Astrocyte of the spinal cord (primary cell): ENCODE results near the gene PMFBP1.
"Not testable (repeated sequence)": the region's sequence is repeated elsewhere in the genome, so short reads cannot be mapped to it uniquely, and the experiment has no call there.

Source experiments
- DNase-seq: peaks from one replicate; pipeline ENCODE4 v3.0.0; 2011; ENCODE audit warnings: low read depth, low spot score
- H3K4me3 ChIP-seq: 2 replicates; pipeline ENCODE4 v1.5.1; 2011; ENCODE audit warnings: low read depth, mild to moderate bottlenecking, low read length, moderate library complexity
- CTCF ChIP-seq: IDR thresholded peaks from 2 replicates; pipeline ENCODE4 v1.5.1; 2012; ENCODE audit warnings: low read depth, mild to moderate bottlenecking, low read length, inconsistent platforms
- in situ Hi-C: cut with HindIII; loops from 2 replicates; pipeline ENCODE4 v1.10.0; 2017; ENCODE audit warnings: low sequenced_read_pairs

The PMFBP1 gene

DNA sequence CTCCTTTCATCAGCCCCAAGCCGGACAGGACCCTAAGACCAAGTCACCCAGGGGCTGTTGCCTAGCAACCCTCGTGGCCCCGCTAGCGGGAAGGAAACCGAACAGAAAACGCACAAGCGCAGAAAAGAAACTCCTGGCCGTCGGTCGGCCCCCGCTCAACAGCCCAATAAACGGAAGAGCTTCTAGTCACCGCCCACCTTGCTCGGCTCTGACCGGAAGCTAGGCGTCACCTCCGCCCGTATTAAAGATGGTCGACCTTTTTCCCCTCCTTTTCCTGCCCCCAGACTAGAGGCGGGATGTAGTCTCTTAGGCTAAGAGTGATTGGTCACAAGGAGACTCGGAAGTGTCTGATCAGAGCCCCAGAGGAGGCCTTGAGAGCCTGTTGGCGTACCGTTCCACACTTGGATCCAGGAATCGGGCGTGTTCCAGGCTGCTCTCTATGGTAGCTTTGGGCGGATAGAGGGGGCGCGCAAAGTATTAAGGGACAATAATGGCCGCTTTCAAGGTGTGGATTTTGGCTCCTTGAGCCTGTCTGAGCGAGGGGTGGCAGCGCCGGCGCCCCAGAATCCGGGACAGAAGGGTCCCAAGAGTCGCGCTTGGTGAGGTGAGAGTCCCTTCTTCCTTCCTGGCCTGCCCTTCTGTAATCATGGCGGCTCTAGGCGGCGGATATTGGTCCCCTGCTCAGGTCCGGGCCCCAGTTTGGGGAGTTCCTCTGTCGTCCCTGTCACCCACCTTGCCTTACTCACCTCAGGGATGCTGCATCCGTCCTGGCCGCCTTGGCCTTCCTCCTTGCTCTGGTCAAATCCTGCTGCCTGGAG, 78.3 kb downstream of the PMFBP1 start, which contains the start of the genes DHX38 and TXNL4B:
Gene DHX38, plus strand, starts transcription at position 400 of the 818 bp plus-strand sequence. CDS start 2,311 bp downstream, outside the sequence.
Gene TXNL4B, minus strand, starts transcription at position 173 of the 818 bp plus-strand sequence. CDS start 2,871 bp downstream, outside the sequence.
- H3K4me3 ChIP-seq, result peak within 1 kb of the TSS; percentile 99
- TF ChIP-seq CTCF, result no peak
- in situ Hi-C loops, result no loop called here
- DNase-seq, result peak; percentile 99

GRCh38 chr16:72092832-72093447, 79.0 kb downstream of the PMFBP1 start:
- peak; percentile 68 for DNase-seq
- in situ Hi-C loops, result no loop called here
- peak overlapping the region; percentile 99 for H3K4me3 ChIP-seq
- no peak for TF ChIP-seq CTCF

DNA sequence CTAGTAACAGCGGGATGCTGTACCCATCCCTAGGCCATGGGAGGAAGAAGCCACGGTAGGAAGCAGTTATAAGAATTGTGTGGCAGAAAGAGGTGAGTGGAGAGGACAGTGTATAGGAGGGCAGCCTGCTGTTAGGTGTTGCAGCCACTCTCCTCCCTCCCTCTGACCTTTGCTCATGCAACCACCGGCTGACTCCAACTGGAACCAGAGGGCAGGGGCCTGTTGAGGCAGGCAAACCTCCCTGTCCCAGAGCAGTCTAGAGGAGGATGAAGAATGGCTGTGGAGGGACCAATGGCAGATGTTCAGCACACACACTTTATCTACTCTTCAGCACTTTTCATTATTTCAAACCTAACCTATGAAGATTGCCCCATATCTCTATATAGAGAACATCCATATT, 80.7 kb downstream of the PMFBP1 start:
- no peak overlapping the region for H3K4me3 ChIP-seq
- no peak for TF ChIP-seq CTCF
- in situ Hi-C loops, result no loop called here

DNA sequence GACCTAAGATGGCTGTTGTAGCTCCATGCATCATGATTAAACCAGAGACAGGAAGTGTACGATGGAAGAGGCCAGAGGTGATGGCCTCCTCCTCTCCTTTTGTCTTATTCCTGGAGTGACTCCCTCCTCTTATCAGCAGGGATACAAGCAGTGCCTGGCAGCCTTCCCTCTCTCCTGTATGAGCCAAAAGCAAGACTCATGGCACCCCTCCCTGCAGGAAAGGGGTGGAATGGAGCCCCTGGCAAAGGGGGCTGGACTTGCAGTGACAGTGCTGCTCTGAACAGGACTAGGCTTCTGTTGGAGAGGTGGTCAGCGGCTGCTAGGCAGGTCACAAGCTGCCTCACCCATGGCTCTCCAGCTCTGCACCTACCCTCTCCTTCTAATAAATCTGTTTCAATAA, 87.0 kb downstream of the PMFBP1 start:
- in situ Hi-C loops, result no loop called here
- H3K4me3 ChIP-seq, result no peak overlapping the region
- TF ChIP-seq CTCF, result no peak
- DNase-seq, result no peak

More for the DNA sequence above, 80.7 kb downstream of the PMFBP1 start:
- no peak for DNase-seq

DNA sequence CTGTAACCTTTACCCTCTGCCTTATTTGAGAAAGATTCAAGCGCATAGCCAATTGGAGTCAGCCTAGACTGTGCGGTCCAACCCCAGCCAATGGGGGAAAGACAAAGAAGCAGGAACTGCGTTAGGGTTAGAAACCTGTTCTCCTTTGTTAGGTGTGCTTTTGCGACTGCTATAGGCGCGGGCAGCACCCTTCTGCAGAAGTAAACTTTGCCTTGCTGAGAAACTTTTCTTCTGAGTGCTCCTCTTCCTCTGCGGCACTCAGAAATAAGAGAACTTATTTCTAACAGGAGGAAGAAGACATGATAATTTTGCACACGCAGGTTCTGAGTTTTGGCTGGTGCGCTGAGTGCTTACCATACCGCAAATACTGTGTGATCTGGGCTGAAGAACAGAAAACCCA, 87.5 kb downstream of the PMFBP1 start:
- in situ Hi-C loops, result no loop called here
- TF ChIP-seq CTCF, result no peak
- H3K4me3 ChIP-seq, result no peak overlapping the region
- no peak for DNase-seq

- in situ Hi-C loops, result no loop called here
- no peak for TF ChIP-seq CTCF
- no peak overlapping the region for H3K4me3 ChIP-seq
- no peak for DNase-seq
Measured at GRCh38 chr16:72083778-72084404, 88.1 kb downstream of the PMFBP1 start.

DNA sequence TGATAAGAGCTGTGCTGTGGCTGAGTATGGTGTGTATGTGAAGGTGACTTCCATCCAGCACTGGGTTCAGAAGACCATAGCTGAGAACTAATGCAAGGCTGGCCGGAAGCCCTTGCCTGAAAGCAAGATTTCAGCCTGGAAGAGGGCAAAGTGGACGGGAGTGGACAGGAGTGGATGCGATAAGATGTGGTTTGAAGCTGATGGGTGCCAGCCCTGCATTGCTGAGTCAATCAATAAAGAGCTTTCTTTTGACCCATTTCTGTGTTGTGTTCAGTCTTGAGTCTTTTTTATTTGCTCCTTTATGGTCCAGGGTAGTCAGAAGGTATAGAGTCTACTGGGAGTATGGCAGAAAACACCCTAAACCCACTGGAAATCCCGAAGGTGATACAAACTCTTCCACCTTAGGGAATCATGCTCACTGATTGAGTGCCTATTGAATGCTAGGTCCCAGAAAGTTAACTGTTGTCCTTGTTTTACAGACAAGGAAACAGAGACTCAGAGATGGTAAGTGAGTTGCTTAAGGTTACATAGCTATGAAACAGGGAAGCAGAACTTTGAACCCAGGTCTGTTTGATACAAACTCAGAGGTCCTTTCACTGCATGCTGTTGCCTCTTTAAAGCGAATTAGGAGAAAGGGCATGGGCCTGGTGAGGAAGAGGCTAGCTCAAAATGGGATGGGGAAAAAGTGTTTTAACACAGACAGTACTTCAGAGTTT, 94.8 kb downstream of the PMFBP1 start:
- H3K4me3 ChIP-seq, DNase-seq, in situ Hi-C loops: not testable (repeated sequence)

DNA sequence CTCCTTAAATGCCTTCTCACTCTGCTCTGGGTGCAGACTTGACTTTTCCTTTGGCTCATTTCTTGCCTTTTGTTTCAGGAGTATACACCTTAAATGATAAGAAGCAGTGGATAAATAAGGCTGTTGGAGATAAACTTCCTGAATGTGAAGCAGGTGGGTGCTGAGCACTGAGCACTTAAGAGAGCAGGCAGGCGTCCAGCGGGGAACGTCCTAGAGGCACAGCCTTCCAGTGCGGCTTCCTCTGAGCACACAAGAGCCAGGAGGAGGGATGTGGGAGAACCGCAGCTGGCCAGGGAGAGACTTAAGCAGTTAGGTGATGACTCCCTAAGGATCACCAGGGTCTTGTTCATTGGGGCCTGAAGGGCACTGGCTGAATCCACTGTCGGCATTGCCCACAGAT, 96.9 kb downstream of the PMFBP1 start:
- DNase-seq, in situ Hi-C loops, H3K4me3 ChIP-seq: not testable (repeated sequence)
